Measurements from ENCODE around the gene RAB10. TPM values are rescaled to one million over a fixed set of nuclear protein-coding genes. Genes with fewer than 3 reads are reported as not detected.

The RAB10 gene
- total and polyA plus RNA-seq, 2 of the 13 experiments (the other 11 are each of a cell fraction or from before 2014, with no cell fraction given): 48.2 to 120 TPM

GRCh38 chr2:26169226-26169625, 135.3 kb downstream of the RAB10 start:
- in situ Hi-C loops (cut with HindIII; ENCODE audit: extremely low pct_ligation_motif_present, low pct_unique_long_range_greater_than_20kb) (no loop called here), intact Hi-C loops (cut with micrococcal nuclease; ENCODE audit: unreplicated experiment) (no loop called here)
- ChIA-PET CTCF (ENCODE audit: low intra/inter-chr PET ratio, low total read pairs) (no interaction called here), POLR2A (no interaction called here)
- TF ChIP-seq NFYB (CRISPR knock-in tag; IDR thresholded peaks at IDR 0.05): no peak
- no peak for TF ChIP-seq CREM (IDR thresholded peaks at IDR 0.05)
- TF ChIP-seq CREM (CRISPR knock-in tag; IDR thresholded peaks at IDR 0.05): no peak
- TF ChIP-seq LRRFIP1 (CRISPR knock-in tag; conservative IDR thresholded peaks at IDR 0.05): no peak
- TF ChIP-seq ZBTB26 (CRISPR knock-in tag; IDR thresholded peaks at IDR 0.05; ENCODE audit: borderline replicate concordance): no peak
- TF ChIP-seq SMYD3 (CRISPR knock-in tag; IDR thresholded peaks at IDR 0.05): no peak
- TF ChIP-seq ADNP (CRISPR knock-in tag; IDR thresholded peaks at IDR 0.05): no peak
- no peak for TF ChIP-seq ZNF670 (CRISPR knock-in tag; IDR thresholded peaks at IDR 0.05; ENCODE audit: borderline replicate concordance)
- TF ChIP-seq JUNB (CRISPR knock-in tag; IDR thresholded peaks at IDR 0.05; ENCODE audit: borderline replicate concordance): no peak
- no peak for TF ChIP-seq STAT6 (CRISPR knock-in tag; IDR thresholded peaks at IDR 0.05; ENCODE audit: borderline replicate concordance)
- TF ChIP-seq ZBTB1 (CRISPR knock-in tag; IDR thresholded peaks at IDR 0.05; ENCODE audit: borderline replicate concordance): no peak
- no peak for TF ChIP-seq ZNF101 (CRISPR knock-in tag; IDR thresholded peaks at IDR 0.05; ENCODE audit: borderline replicate concordance, low read depth)
- no peak for TF ChIP-seq ZNF33A (CRISPR knock-in tag; IDR thresholded peaks at IDR 0.05; ENCODE audit: borderline replicate concordance)
- no peak for TF ChIP-seq ZNF362 (CRISPR knock-in tag; IDR thresholded peaks at IDR 0.05; ENCODE audit: borderline replicate concordance)
- no peak for TF ChIP-seq ZNF740 (CRISPR knock-in tag; IDR thresholded peaks at IDR 0.05)
- no peak for TF ChIP-seq SP4 (CRISPR knock-in tag; IDR thresholded peaks at IDR 0.05)
- TF ChIP-seq HNRNPUL1 (IDR thresholded peaks at IDR 0.05; ENCODE audit: low read depth, low read length): no peak
- no peaks in the 10 kb centered on the region for H3K36me3 ChIP-seq (replicated peaks in 1 of 2; ENCODE audit: control insufficient read depth in 1 of 2, insufficient read depth in 2 of 2, low read length in 2 of 2)
- no peak overlapping the region for H2AFZ ChIP-seq (ENCODE audit: low read length)
- H3K4me3 ChIP-seq (replicated peaks in 1 of 3; ENCODE audit: insufficient read depth in 1 of 3, low read depth in 2 of 3, low read length in 3 of 3): no peak overlapping the region
- FAIRE-seq: no peak
- no peak overlapping the region for H3K27ac ChIP-seq (ENCODE audit: extremely low read length, insufficient read depth, low read length)
- 62% methylated on average over 5 of the region's 5 CpGs for WGBS (ENCODE audit: low lambda C conversion rate)
- H3K9ac ChIP-seq (ENCODE audit: insufficient read depth, low read depth, low read length): no peak overlapping the region
- BruUV-seq (replicated peaks): no TSS peak
- peaks cover 16% of the 10 kb centered on the region for H3K4me1 ChIP-seq (ENCODE audit: insufficient read depth, low read length)
- DNase-seq (ENCODE audit: low spot score): no peak
- ATAC-seq: no peak; the same call in 2 of the 3 replicates
- no peaks in the 10 kb centered on the region for H3K79me2 ChIP-seq (ENCODE audit: insufficient read depth, low read length)
- H3K4me2 ChIP-seq (ENCODE audit: low read depth, low read length): no peak overlapping the region
- peaks cover 3 to 27% of the 10 kb centered on the region in 2 experiments for H3K27me3 ChIP-seq (ENCODE audit: control insufficient read depth in 1 of 2, insufficient read depth in 2 of 2, low read length in 2 of 2)
- H3K9me3 ChIP-seq (ENCODE audit: low read length): no peaks in the 10 kb centered on the region
- no peaks in the 10 kb centered on the region; the same call in 1 of the 2 replicates for H4K20me1 ChIP-seq (ENCODE audit: insufficient read depth, low read length)

All from HepG2 (cell line).